Astrocyte of the cerebellum (primary cell): ENCODE results near the gene GFOD1.
A peak's percentile ranks its signal among the peaks of the same experiment; 100 is the strongest.

ENCODE experiments used
- DNase-seq: peaks from one replicate; pipeline ENCODE4 v3.0.0-alpha.2; 2011; ENCODE audit warnings: low read depth
- H3K4me3 ChIP-seq: 2 replicates; pipeline ENCODE4 v1.5.1; 2011; ENCODE audit warnings: mild to moderate bottlenecking, low read depth, low read length, moderate library complexity
- in situ Hi-C: cut with HindIII; loops from 2 replicates; pipeline ENCODE4 v1.10.0; 2017; ENCODE audit warnings: low sequenced_read_pairs
- TF ChIP-seq, protein P1 (sequence below): IDR thresholded peaks from 2 replicates; pipeline ENCODE4 v1.5.1; 2012; ENCODE audit warnings: low read length, low read depth, moderate library complexity, mild to moderate bottlenecking; ENCODE audit errors: missing control alignments

GFOD1 gene, protein sequence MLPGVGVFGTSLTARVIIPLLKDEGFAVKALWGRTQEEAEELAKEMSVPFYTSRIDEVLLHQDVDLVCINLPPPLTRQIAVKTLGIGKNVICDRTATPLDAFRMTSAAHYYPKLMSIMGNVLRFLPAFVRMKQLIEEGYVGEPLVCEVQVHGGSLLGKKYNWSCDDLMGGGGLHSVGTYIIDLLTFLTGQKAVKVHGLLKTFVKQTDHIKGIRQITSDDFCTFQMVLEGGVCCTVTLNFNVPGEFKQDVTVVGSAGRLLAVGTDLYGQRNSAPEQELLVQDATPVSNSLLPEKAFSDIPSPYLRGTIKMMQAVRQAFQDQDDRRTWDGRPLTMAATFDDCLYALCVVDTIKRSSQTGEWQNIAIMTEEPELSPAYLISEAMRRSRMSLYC

DNA sequence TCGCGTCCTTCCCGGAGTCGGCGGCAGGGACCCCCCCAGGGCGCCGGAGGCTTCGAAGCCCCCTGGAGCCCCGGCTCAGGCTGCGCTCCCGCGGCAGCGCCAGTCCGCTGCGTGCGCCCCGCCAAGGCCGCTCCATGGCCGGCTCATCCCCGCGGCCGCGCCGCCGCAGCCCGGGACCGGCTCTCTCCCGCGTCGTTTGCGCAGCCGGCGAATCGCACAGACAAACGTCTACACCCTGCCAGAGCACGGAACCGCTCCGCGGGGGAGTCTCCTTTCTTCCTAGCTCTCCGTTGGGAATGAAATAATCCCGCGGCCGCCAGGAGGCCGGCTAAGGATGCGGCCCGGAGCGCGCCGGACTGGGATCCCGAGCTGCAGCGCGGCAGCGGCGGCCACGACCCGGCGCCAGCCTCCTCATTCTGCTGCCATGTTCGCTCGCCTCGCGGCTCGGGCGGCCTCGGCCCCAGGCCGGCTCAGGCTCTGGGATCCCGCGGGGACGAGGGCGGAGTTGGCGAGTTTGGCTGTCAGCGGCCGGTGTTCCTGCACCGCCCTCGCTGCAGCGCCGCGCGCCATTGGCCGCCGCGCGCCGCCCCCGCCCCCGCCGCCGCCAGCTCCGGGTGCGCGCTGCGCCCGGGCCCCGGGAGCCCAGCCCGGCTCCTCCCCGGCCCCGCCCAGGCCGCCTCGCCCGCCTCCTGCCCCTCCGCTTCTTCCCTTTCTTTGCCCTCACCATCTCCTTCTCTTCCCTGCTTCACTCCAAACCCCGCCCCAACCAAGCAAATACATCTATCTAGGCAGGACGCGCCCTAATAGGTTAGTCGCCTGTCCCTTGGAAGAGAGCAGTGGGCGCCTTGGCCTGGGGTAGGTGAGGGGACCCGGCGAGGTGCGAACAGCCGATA is at the start of gene GFOD1:
TSS of gene GFOD1 (minus strand) at position 479 of the 893 bp plus-strand sequence. CDS start 710 bp downstream, outside the sequence.
- peak within 1 kb of the TSS; percentile 67 for H3K4me3 ChIP-seq
- DNase-seq = peak; percentile 60
- TF ChIP-seq, protein P1, sequence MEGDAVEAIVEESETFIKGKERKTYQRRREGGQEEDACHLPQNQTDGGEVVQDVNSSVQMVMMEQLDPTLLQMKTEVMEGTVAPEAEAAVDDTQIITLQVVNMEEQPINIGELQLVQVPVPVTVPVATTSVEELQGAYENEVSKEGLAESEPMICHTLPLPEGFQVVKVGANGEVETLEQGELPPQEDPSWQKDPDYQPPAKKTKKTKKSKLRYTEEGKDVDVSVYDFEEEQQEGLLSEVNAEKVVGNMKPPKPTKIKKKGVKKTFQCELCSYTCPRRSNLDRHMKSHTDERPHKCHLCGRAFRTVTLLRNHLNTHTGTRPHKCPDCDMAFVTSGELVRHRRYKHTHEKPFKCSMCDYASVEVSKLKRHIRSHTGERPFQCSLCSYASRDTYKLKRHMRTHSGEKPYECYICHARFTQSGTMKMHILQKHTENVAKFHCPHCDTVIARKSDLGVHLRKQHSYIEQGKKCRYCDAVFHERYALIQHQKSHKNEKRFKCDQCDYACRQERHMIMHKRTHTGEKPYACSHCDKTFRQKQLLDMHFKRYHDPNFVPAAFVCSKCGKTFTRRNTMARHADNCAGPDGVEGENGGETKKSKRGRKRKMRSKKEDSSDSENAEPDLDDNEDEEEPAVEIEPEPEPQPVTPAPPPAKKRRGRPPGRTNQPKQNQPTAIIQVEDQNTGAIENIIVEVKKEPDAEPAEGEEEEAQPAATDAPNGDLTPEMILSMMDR = peak; percentile 18
- in situ Hi-C loops = no loop called here

DNA sequence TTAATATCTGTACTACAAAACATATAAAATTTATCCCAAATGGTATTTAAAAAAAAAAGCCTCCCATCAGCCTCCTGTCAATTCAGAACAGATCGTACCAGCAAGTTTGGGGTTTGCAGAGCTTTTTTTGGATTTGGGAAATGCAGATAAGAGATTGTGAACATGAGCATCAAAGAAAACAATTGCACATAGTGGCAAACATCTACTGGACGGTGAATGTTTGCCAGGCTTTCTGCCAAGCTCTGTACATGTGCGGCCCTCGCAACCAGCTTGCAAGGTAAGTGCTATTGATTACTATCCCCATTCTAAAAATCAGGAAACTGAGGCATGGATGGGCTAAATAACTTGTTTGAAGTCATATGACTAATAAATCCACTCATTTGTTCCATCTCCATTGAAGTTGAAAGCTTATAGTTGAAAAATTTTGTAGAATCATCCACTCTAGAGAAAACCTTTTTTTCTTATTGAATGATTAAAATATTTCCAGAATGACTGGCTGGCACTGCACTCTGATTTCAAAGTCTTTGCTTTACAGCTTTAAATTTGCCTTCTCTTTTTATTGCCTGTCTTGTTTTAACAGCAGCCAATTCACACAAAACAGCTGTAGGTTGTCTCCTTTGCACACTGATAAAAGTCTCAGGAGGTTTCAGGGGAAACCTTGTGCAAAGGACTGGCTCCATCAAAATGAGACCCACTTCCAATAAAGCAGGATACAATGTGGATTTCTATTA is 49.6 kb upstream of the GFOD1 start:
- no peak overlapping the region for H3K4me3 ChIP-seq
- TF ChIP-seq, protein P1 = no peak
- in situ Hi-C loops = no loop called here
- no peak for DNase-seq

DNA sequence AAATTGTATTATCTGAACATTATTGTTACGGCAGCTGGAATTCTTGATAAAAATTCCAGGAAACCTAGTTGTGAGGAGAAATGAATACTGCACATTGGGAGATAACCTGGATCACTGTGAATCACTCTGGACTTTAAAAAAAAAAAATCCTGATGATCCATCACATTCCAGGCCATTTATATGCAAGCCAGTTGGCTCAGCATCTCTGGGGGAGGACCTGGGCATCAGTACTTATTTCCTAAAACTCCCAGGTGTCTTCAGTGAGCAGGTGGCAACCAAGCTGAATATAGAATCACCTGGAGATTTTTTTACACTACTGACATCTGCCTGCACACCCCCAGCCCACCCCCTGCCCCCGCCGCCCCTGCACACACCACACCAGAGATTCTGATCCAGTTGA is 47.9 kb upstream of the GFOD1 start:
- H3K4me3 ChIP-seq = no peak overlapping the region
- in situ Hi-C loops = no loop called here
- DNase-seq = no peak
- TF ChIP-seq, protein P1 = no peak

DNA sequence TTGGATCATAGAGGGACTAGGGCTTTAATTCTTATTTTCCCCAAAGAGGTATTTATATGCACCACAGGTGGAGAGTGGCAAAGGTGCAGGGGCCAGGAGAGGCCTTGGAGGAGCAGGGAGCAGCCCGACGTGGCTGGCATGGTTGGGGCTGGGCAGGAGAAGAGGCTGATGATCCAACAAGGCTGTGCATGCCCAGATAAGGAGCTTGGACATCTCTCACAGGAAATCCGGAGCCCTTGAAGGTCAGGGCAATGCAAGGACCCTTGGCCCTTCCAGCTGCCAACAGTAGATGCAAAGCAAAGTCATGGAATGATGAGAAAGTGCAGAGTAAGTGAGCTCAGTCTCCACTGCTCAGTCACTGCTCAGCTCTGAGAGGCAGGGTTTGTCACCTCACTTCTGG is 47.1 kb upstream of the GFOD1 start:
- H3K4me3 ChIP-seq = no peak overlapping the region
- DNase-seq = no peak
- in situ Hi-C loops = loop anchor here (5.0 kb wide), 1 partner anchor 182 kb away; no protein-coding TSS in a partner anchor
- TF ChIP-seq, protein P1 = no peak

DNA sequence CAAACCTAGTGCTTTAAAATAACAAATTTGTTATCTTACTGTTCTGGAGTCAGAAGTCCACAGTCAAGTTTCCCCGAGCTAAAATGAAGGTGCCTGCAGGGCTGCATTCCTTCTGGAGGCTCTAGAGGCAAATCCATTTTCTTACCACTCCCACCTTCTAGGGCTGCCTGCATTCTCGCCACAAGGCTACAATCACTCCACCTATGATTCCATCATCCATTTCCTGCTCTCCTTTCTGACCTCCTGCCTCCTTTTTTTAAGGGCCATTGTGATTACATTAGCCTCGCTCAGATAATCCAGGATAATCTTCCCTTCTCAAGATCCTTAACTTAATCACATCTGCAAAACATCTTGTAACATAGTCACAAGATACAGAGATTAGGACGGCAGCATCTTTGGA is 44.6 kb upstream of the GFOD1 start:
- in situ Hi-C loops = loop anchor here (5.0 kb wide), 1 partner anchor 180 kb away; no protein-coding TSS in a partner anchor

More for the DNA sequence above, 44.6 kb upstream of the GFOD1 start:
- H3K4me3 ChIP-seq = no peak overlapping the region
- no peak for DNase-seq
- TF ChIP-seq, protein P1 = no peak
